Uterus (tissue), 2 donors: ENCODE data around the gene SP3.

Experiments used
- CTCF ChIP-seq, 4 experiments: fragments of 200-600 bp in 2 of 4; fragments of 450-650 bp in 2 of 4; sonication (generic) in 2 of 4; IDR thresholded peaks; one replicate each; pipeline ENCODE4 v1.5.1; 2016 to 2019; ENCODE audit warnings: antibody characterized with exemption in 4 of 4, mild to moderate bottlenecking in 2 of 4, moderate library complexity in 1 of 4
- POLR2A ChIP-seq, 2 donors: fragments of 450-650 bp; IDR thresholded peaks; one replicate each; pipeline ENCODE4 v1.6.1; 2016; ENCODE audit warnings: antibody characterized with exemption in 2 of 2, mild to moderate bottlenecking in 1 of 2, moderate library complexity in 1 of 2

DNA sequence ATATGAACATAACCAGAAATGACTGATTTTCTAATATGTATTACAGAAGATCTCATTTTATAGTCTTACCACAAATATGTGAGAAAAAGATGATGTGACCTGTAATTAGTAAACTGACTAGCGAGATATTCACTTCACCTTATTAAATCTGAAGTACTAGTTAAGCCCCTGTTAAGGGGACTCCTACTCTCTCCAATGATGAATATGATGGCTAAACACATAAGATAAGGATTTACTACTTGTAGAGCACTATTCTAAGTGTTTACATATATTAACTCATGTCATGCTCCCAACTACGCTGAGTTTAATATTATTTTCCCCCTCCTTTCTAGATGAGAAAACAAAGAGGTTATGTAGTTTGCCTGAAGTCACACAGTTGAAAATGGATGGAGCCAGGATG is 40.9 kb downstream of the SP3 start:
- TF ChIP-seq CTCF (IDR thresholded peaks at IDR 0.05) (no peak), POLR2A (IDR thresholded peaks at IDR 0.05) (no peak)
